HG03521 (cell line): ENCODE results near the gene LRRFIP2.
"Not testable (repeated sequence)": the region's sequence is repeated elsewhere in the genome, so short reads cannot be mapped to it uniquely, and the experiment has no call there.

Experiments
- ATAC-seq: cut with Tn5 transposase; IDR thresholded peaks from one replicate; pipeline ENCODE4 v1.9.1; 2021; ENCODE audit warnings: mild to moderate bottlenecking, moderate library complexity; ENCODE audit not compliant: unreplicated experiment

The LRRFIP2 gene

DNA sequence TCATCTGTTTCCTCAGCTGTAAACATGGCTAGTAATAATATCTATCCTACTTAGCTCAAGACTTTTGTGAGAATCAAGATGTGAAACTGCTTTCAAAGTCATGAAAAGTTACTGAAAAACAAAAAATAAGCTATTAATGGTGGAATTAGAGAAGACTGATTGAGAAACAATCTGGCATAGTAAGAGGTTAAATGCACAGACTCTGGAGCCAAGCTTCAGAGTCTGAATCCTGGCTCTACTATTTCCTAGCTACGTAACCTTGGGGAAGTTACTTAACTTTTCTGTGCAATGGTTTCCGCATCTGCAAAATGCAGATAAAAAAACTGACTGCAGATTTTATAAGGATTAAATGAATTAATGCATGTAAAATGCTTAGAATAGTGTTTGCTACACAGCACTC is 28.8 kb downstream of the LRRFIP2 start:
- ATAC-seq: no peak

DNA sequence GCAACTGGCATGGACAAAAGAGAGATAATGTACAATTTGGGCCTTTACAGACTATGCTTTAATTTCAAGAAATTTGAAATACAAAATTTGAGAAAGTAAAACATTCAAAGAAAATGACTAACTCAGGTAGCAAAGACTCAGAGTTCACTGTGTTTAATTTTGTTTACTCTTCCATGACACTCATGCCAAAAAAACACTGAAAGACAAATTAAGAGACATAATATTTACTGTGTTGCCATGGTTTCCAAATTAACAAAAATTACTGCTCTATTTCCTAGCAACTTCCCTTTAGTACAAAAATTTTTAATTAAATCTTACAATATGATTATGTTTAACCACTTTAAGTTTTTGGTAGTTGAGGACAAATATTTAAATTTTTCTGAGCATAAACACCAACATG is 29.6 kb downstream of the LRRFIP2 start:
- no peak for ATAC-seq

DNA sequence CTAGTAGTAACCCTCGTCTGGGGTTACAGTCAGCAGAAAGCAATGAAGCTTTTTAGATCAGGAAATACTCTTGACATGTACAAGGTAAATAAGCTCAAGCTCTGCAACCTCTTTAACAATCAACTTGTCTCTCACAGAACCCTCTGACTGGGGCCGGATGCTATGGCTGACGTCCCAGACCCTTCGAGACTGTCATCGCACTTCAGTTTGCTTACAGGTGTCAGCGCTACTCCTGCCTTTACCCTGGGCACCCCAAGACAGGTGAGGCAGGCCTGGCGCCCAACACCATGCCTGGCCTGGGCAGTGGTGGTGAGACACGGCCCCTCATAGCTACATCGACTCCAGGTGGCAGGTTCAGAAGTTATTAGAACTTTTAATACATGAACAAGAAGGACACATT is 30.6 kb downstream of the LRRFIP2 start:
- no peak for ATAC-seq

DNA sequence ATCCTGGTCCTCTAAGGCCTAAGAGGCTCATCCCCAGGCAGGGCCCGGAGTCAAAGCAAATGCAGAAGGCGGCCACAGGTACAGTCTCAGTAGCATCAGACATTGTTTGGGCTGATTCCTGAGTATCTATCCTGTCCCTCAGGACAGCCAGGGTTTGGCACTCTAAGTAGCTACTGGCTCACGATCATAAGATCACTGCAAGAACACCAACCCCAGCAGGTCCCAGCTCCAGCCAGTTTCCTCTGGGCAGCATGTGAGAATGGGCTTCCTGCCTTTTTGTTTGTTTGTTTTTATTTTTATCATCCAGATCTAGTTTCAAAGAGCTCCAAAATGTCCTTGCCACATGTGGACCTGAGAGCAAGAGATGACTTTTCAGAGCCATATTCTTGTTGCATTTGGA is 32.7 kb downstream of the LRRFIP2 start:
- no peak for ATAC-seq

DNA sequence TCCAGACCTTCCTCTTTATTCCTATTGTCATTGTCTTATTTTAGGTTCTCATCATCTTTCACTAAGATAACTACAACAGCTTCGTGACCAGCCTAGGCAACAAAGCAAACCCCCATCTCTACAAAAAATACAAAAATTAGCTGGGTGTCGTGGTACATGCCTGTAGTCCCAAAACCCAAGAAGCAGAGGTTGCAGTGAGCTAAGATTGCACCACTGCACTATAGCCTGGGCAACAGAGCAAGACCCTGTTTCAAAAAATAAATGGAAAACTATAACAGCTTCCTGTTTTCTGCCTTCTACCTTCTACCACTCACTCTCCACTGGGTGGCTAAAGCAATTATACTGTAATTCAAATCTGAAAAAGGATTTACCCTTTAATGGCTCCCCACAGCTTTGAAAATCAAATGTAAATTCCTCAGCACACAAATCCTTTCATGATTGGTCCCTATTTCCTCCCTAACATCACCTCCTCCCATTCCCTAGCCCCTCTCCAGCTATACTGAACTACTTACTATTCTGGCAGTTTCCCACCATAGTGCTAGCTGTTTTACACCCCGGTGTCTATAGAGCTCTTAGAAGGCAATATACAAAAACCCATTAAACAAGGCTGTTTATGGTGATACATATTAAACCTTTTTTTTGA is 33.4 kb downstream of the LRRFIP2 start:
- ATAC-seq: no peak

DNA sequence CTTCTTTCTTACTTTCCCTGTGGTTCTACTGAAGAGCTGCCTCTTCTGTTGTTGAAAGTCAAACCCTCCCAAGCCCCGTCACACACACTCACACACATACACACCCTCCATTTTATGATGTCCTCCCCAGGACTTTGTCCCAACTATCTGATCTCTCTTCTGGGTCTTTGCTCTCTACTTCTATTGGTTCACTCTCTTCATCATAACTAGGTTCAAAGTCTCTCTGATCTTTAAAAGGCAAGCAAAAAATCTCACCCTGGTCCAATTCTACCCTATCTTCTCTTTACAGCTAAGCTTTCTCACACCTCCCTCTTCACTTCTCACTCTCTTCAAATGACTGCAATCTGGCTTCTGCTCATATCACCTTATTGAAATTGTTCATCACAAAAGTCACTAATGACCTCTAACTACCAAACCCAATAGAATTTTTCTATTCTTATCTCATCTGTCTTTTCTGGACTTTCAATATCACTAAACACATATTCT is 34.8 kb downstream of the LRRFIP2 start:
- no peak for ATAC-seq

DNA sequence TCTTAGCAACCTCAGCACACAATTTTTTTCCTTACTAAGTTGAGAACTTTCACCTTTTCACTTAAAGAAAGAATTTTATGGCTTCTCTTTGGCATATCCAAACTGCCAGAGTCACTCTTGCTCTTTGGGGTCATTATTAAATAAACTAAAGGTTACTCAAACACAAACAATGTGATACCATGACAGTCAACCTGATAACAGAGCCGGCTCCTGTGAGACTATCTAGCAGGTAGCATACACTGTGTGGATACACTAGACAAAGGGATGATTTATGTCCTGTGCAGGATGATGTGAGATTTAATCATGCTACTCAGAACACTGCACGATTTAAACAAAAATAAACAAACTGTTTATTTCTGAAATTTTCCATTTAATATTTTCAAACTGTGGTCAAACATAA is 35.6 kb downstream of the LRRFIP2 start:
- ATAC-seq: no peak

DNA sequence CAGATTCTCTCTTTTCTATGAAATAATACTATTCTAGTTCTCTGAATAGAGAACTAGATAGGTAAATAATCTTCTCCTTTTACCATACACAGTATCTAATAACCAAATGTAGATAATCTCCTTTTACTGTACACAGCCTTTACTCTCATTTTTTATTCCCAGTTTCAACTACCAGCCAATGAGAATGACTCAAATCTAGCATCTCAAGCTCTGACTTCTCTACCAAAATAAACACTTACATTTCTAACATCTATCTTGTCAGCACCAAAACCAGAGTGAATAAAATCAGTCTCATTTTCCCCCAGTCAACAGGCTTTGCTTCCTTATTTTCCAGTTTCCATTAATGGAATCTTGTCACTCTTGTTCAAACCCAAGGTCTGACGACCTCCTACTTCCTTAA is 36.9 kb downstream of the LRRFIP2 start:
- no peak for ATAC-seq

DNA sequence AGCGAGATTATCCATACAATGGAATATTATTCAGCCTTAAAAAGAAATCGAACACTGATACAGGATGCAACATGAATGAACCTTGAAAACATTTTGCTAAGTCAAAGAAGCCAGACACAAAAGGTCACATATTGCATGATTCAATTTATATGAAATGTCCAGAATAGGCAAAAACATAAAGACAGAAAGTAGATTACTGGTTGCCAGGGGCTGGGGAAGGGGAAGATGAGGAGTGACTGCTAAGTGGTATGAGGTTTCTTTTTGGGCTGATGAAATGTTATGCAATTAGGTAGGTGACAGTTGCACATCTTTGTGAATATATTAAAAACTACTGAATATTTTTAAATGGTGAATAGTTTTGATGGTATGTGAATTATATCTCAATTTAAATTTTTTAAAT is 38.3 kb downstream of the LRRFIP2 start:
- ATAC-seq: no peak

DNA sequence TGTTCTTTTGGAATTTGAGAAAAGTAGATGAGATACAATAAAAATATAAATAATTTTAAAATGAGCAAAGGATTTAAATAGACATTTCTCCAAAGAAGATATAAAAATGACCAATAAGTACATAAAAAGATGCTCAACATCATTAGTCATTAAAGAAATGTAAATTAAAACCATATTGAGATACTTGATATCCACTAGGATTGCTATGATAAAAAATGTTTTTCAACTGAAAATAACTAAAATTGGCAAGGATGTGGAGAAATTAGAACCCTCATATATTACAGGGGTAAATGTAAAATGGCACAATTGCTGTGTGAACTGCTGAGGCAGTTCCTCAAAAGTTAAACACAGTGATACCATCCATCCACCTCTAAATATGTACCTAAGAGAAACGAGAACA is 38.8 kb downstream of the LRRFIP2 start:
- no peak for ATAC-seq

DNA sequence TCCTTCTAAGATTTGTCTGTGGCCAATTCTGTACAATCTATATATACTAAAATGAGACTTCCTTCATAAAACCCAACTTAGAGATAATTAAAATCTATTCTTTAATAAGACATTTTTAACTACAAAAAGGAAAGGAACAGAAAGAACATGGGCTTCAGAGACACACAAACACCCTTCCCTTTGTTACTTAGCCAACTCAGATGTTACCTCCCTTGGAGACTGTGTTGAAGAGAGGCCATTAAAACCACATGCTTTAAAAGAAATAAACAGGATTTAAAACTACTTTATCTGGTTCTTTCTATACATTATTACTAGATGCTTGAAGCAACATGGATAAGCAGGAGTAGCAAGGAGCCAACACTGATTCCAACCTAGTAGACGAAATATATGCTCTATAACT is 42.0 kb downstream of the LRRFIP2 start:
- ATAC-seq: no peak

DNA sequence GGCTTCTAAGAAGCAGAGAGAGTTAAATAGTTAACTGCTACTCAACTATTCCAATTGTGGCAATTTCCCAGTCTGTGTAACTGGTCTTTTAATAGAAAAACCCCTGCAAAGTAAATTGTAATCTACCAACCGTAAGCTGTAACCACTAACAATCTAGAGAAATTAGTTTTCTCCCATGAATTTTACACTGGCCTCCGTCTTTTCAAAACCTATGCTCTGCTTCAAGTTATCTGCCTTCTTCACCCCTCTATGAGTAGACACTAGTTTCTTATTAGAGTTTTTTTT is 42.6 kb downstream of the LRRFIP2 start:
- ATAC-seq: no peak

DNA sequence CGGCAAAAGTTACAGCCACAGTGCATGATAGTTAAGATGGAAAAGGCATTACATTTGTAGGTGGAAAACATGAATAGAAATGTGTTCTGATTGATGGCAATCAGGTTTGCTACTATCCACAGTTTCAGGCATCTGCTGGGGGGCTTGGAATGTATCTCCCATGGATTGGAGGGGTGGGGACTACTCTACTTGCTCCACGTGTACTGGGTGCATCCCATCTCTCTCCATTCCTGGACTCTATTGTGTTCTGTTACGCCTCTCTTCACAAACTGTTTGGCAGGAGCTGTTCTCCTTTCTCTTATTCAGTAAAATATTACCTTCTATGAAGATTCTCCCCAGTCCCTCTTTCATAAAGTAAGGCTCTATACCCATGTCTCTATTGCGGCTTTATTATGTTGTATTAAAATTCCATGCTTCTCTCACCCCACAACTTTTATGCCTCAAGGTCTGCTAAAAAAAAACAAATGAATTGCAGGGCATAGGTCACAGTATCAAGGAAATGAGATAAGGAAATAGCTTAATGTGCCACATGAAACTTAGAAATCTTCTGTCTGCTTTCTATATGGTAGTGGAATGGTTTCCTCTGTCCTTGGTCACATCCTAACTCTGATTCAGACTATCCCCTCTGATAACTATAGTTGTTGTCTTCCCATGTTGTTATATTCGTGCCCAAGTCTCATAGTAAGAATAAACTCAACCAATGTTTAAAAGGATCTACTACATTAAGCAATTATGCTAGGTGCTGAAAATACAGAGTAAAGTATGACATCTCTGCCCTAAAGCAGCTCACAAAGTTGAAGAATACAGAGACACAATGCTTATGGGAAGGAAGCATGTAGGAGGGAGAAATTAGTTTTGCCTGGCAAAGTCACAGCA is 43.2 kb downstream of the LRRFIP2 start:
- ATAC-seq: no peak

DNA sequence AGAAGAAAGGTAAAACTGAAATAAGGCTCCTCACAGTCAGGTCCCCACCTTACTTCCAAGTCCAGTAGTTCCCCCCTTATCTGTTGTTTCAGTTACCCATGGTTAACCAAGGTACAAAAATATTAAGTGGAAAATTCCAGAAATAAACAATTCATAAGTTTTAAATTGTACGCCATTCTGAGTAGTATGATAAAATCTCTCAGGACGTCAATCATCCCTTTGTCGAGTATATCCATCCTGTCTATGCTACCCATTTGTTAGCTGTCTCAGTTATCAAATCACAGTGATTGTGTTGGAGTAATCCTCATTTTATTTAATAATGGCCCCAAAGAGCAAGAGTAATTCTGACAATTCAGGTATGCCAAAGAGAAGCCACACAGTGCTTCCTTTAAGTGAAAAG is 43.9 kb downstream of the LRRFIP2 start:
- no peak for ATAC-seq

DNA sequence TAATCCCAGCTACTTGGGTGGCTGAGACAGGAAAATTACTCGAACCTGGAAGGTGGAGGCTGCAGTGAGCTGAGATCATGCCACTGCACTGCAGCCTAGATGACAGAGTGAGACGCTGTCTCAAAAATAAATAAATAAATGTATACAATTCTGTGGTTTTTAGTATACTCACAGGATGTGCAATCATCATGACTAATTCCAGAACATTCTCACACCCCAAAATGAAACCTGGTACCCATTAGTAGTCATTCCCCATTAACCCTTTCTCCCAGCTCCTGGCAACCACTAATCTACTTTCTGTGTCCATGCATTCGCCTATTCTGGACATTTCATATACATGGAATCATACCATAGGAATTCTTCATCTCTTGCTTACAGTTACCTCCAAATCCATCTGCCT is 44.5 kb downstream of the LRRFIP2 start:
- ATAC-seq: no peak

DNA sequence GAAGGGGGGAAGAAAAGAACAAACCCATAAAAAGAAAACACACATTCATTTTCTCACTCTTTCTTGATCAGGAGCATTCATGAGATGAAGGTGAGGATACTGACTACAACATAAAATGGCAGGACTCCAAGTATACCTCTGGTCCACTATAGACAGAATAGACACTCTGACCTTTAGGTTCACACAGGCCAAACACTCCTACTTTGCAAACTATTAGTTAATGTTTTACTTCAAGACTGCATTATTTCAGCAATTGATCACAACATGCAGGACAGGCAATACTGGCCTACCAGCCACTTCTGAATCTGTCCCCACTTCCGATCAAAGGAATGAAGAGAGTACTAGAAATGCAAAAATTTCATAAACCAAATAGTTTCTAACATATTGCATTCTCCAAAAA is 47.0 kb downstream of the LRRFIP2 start:
- ATAC-seq: no peak

DNA sequence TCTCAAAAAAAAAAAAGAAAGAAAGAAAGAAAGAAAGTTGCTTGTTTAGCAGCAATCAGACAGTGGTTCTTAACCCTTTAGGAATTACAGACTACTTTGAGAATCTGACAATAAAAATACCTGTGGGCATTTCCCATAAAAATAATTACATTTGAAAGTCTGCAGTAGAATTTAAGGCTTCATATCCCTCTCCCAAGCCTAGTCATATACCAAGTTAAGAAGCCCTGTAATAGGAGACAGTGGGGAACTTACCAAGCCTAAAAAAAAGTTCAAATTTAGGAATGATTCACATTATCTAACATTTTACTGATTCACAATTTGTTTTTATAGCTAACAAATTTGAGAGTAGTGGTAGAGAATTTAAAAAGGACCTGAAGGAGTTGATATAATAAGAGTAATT is 47.5 kb downstream of the LRRFIP2 start:
- no peak for ATAC-seq

DNA sequence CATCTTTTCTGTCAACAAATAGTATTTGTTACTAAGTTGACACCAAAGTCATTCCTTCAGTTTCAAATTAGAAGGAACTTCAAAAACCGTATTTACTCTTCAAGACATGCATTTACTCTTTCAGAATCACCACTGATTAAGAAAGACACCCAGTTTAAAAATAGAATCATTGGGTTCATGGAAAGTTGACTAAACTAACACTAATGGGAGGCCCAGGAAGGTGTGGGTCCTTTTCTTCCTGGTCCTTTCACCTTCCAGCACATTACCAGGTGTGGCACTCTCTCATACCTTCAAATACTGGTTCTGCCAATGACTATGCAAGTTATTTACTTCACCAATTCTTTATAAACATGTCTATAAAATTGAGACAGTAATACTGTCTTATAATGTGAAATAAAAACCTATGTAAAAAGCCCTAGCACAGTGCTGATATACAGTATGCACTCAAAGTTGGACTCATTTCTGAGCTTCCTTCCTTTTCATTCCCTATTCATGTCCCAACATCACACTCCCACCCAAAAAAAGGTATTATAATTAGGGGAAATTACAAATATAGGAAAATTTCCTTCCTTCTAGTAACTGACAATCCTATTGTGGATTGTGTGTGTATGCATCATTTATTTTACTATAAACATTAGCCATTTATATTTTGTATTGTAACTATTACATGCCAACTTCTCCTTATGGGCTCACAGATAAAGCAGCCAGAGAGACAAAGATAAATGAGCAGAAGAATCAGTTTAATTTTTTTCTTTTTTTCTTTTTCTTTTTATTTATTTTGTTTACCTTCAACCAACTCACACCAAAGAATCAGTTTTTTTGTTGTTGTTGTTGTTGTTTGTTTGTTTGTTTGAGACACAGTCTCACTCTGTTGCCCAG is 48.9 kb downstream of the LRRFIP2 start:
- no peak for ATAC-seq

DNA sequence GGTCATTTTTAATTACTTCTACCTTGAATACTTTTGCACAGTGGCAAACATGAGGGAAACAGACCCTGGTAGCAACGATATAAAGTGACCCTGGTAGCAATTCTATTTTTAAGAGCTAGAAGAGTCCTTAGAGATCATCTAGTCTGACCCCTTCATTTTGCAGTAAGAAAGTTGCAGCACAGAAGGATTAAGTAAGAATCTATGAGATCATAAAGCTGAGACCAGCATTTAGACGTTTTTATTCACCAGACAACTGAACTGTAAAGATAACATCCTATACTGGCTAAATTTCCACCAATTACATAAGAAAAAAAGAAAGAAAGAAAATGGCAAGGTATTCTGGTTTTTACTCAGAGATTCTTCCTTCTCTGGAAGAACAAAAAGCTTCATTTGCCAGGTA is 49.9 kb downstream of the LRRFIP2 start:
- no peak for ATAC-seq

DNA sequence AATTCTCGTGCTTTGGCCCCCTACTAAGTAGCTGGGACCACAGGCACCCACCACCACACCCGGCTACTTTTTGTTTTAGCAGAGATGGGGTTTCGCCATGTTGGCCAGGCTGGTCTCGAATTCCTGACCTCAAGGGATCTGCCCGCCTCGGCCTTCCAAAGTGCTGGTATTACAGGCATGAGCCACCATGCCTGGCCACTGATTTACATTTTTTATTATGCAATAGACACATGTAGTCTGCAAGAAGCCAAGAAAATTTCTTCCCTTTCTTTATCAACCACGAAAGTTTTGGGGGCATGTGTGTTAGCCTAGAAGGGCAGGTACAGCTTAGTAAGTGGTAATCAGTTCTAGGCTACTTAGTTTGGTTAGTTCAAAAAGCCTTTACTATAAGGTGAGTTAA is 51.1 kb downstream of the LRRFIP2 start:
- ATAC-seq: no peak

DNA sequence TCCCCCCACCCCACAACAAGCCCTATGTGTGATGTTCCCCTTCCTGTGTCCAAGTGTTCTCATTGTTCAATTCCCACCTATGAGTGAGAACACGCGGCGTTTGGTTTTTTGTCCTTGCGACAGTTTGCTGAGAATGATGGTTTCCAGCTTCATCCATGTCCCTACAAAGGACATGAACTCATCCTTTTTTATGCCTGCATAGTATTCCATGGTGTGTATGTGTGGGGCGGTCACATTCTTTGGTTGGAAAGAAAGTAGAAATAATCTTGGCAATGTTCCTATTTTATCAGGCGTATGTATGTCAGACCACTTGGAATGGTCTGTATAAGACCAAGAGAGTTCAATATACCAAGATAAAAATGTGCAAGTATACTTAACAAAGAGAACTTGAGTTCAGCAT is 52.3 kb downstream of the LRRFIP2 start:
- not testable (repeated sequence) for ATAC-seq

DNA sequence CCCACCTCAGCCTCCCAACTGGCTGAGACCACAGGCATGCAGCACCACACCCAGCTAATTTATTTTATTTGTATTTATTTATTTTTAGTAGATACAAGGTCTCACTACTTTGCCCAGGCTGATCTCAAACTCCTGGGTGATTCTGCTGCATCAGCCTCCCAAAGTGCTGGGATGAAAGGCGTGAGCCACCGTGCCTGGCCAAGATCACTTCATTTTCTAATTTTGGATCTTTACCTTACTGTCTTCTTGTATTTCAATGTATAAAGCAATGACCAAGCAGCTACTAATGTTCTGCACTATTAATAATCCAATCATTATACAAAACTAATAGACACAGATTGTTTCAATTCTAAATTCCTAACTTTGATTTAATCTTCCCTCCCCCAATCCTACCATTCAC is 56.2 kb downstream of the LRRFIP2 start:
- no peak for ATAC-seq
